ENCODE results near the gene LY86. TPM values are rescaled to one million over a fixed set of nuclear protein-coding genes. Genes with fewer than 3 reads are reported as not detected.
"Not testable (repeated sequence)": the region's sequence is repeated elsewhere in the genome, so short reads cannot be mapped to it uniquely, and the experiment has no call there.

LY86 gene
- total RNA-seq, 1 experiment from 2014 or later, result not detected

- DNase-seq (ENCODE audit: low read depth), result no peak
Measured at GRCh38 chr6:6654599-6655575, 66.4 kb downstream of the LY86 start.

GRCh38 chr6:6655805-6656251 lies 67.3 kb downstream of the LY86 start:
- DNase-seq (ENCODE audit: low read depth), result no peak

GRCh38 chr6:6656287-6656686 lies 67.8 kb downstream of the LY86 start:
- no peak for DNase-seq (ENCODE audit: low read depth)

- DNase-seq (ENCODE audit: low read depth), result no peak
Measured at GRCh38 chr6:6657085-6657819, 68.7 kb downstream of the LY86 start.

GRCh38 chr6:6657820-6658217 lies 69.3 kb downstream of the LY86 start:
- no peak for DNase-seq (ENCODE audit: low read depth)

GRCh38 chr6:6659600-6660327 lies 71.2 kb downstream of the LY86 start:
- DNase-seq (ENCODE audit: low read depth), result no peak

GRCh38 chr6:6660339-6661045 lies 72.0 kb downstream of the LY86 start:
- DNase-seq (ENCODE audit: low read depth), result no peak

GRCh38 chr6:6661191-6661590 lies 72.7 kb downstream of the LY86 start:
- no peak for DNase-seq (ENCODE audit: low read depth)

- DNase-seq (ENCODE audit: low read depth), result peak; percentile 38
Measured at GRCh38 chr6:6661684-6662083, 73.2 kb downstream of the LY86 start.

GRCh38 chr6:6663421-6664135 lies 75.1 kb downstream of the LY86 start:
- DNase-seq (ENCODE audit: low read depth), result no peak

GRCh38 chr6:6665555-6666243 lies 77.2 kb downstream of the LY86 start:
- DNase-seq (ENCODE audit: low read depth), result no peak

GRCh38 chr6:6670150-6670549 lies 81.6 kb downstream of the LY86 start:
- not testable (repeated sequence) for DNase-seq (ENCODE audit: low read depth)

- no peak for DNase-seq (ENCODE audit: low read depth)
Measured at GRCh38 chr6:6674872-6675271, 86.4 kb downstream of the LY86 start.

- peak; percentile 73 for DNase-seq (ENCODE audit: low read depth)
Measured at GRCh38 chr6:6676910-6677441, 88.5 kb downstream of the LY86 start.

- peak; percentile 67 for DNase-seq (ENCODE audit: low read depth)
Measured at GRCh38 chr6:6678185-6678671, 89.7 kb downstream of the LY86 start.

GRCh38 chr6:6678811-6679210 lies 90.3 kb downstream of the LY86 start:
- no peak for DNase-seq (ENCODE audit: low read depth)

- no peak for DNase-seq (ENCODE audit: low read depth)
Measured at GRCh38 chr6:6679633-6680032, 91.1 kb downstream of the LY86 start.

GRCh38 chr6:6680526-6680925 lies 92.0 kb downstream of the LY86 start:
- no peak for DNase-seq (ENCODE audit: low read depth)

GRCh38 chr6:6681075-6681849 lies 92.7 kb downstream of the LY86 start:
- no peak for DNase-seq (ENCODE audit: low read depth)
